ENCODE results near the gene ELOA2.

- TF ChIP-seq CREB1 (IDR thresholded peaks at IDR 0.05; ENCODE audit: low read depth): no peak
- no peak for TF ChIP-seq TAF1 (IDR thresholded peaks at IDR 0.05; ENCODE audit: low read depth)
- no peak for TF ChIP-seq TCF12 (IDR thresholded peaks at IDR 0.05; ENCODE audit: low read depth)
- TF ChIP-seq EP300 (IDR thresholded peaks at IDR 0.05; ENCODE audit: borderline replicate concordance): no peak
- TF ChIP-seq RAD21 (IDR thresholded peaks at IDR 0.05; ENCODE audit: low read depth): no peak
- no peak for TF ChIP-seq ZBTB7A (IDR thresholded peaks at IDR 0.05; ENCODE audit: low read depth)
Measured at GRCh38 chr18:47075098-47075883, 39.9 kb upstream of the ELOA2 start.

Data from Ishikawa (cell line).